Peyer's patch (tissue), 4 donors: ENCODE measurements around the gene WWOX.

Experiments
- CTCF ChIP-seq, 6 experiments: fragments of 450-650 bp in 4 of 6; fragments of 200-600 bp in 2 of 6; sonication (generic) in 1 of 6; IDR thresholded peaks; one replicate each; pipeline ENCODE4 v1.5.1; 2017 to 2019; ENCODE audit warnings: antibody characterized with exemption in 6 of 6, mild to moderate bottlenecking in 3 of 6, moderate library complexity in 1 of 6
- POLR2A ChIP-seq, 2 donors: fragments of 450-650 bp; IDR thresholded peaks; one replicate each; pipeline ENCODE4 v1.5.1; 2017; ENCODE audit warnings: antibody characterized with exemption in 2 of 2, mild to moderate bottlenecking in 2 of 2, moderate library complexity in 2 of 2

GRCh38 chr16:79177018-79177417 lies 1077.6 kb downstream of the WWOX start:
- no peak for TF ChIP-seq CTCF (IDR thresholded peaks at IDR 0.05)
- no peak for TF ChIP-seq POLR2A (IDR thresholded peaks at IDR 0.05)
